ENCODE data around the gene CTNNA1. TPM values are rescaled to one million over a fixed set of nuclear protein-coding genes. Genes with fewer than 3 reads are reported as not detected.

The CTNNA1 gene
- total and polyA plus RNA-seq, 2 donors (not counting 3 experiments of a cell fraction or from before 2014, with no cell fraction given): 156 to 394 TPM

- Histone ChIP-seq H3K9me3 (replicated peaks; ENCODE audit: control insufficient read depth, insufficient read depth, low read length) (no peaks in the 10 kb centered on the region), H3K27ac (ENCODE audit: insufficient read depth, low read depth, low read length) (no peak overlapping the region), H3K27me3 (ENCODE audit: control insufficient read depth in 2 of 2, insufficient read depth in 2 of 2, low read length in 2 of 2) (peaks cover 5 to 7% of the 10 kb centered on the region in 2 experiments), H3K4me1 (ENCODE audit: control insufficient read depth, extremely low read depth, insufficient read depth, low read length) (no peaks in the 10 kb centered on the region), H4K20me1 (replicated peaks; ENCODE audit: control insufficient read depth, extremely low read depth, insufficient read depth, low read length) (no peaks in the 10 kb centered on the region), H3K4me3 (replicated peaks in 1 of 3; ENCODE audit: insufficient read depth in 1 of 3, low read depth in 1 of 3, low read length in 3 of 3) (no peak overlapping the region), H3K9ac (replicated peaks; ENCODE audit: extremely low read depth, insufficient read depth, low read length) (no peak overlapping the region), H3K36me3 (ENCODE audit: control insufficient read depth in 2 of 2, extremely low read depth in 1 of 2, insufficient read depth in 2 of 2, low read length in 2 of 2) (no peaks in the 10 kb centered on the region), H3K9me1 (replicated peaks; ENCODE audit: control insufficient read depth, extremely low read depth, insufficient read depth, low read length) (no peaks in the 10 kb centered on the region), H3K4me2 (ENCODE audit: insufficient read depth, low read length) (no peak overlapping the region), H2AFZ (ENCODE audit: low read depth, low read length) (no peak overlapping the region), H3K79me2 (ENCODE audit: control insufficient read depth, insufficient read depth, low read length) (no peaks in the 10 kb centered on the region)
- DNase-seq (ENCODE audit: low read depth, low spot score) (no peak), FAIRE-seq (no peak)
- no TSS peak for BruUV-seq (replicated peaks)
- POLR2A ChIA-PET: no interaction called here
- intact Hi-C loops (cut with micrococcal nuclease): no loop called here
- CTCF ChIA-PET: no interaction called here
- dilution Hi-C loops (cut with MboI; ENCODE audit: extremely low pct_ligation_motif_present, low sequenced_read_pairs): no loop called here
- TF ChIP-seq FOS (IDR thresholded peaks at IDR 0.05; ENCODE audit: borderline replicate concordance, insufficient read depth, low read length) (no peak), POLR2AphosphoS5 (IDR thresholded peaks at IDR 0.05; ENCODE audit: insufficient read depth, low read depth, low read length) (no peak), MYC (IDR thresholded peaks at IDR 0.05; ENCODE audit: low read depth, low read length) (no peak), POLR2A (IDR thresholded peaks at IDR 0.05; ENCODE audit: low read depth, low read length) (no peak), CTCF (IDR thresholded peaks at IDR 0.05; ENCODE audit: extremely low read depth in 1 of 2, insufficient read depth in 1 of 2, low read depth in 1 of 2, low read length in 2 of 2) (no peak), JUN (IDR thresholded peaks at IDR 0.05; ENCODE audit: borderline replicate concordance, insufficient read depth, insufficient read length, low read depth) (no peak), GATA2 (IDR thresholded peaks at IDR 0.05; ENCODE audit: insufficient read depth, insufficient read length, low read depth, low read length) (no peak), EZH2 (IDR thresholded peaks at IDR 0.05; ENCODE audit: borderline replicate concordance, low read depth, low read length, severe bottlenecking) (no peak), MAX (IDR thresholded peaks at IDR 0.05; ENCODE audit: insufficient read depth, insufficient read length) (no peak)
Observed at GRCh38 chr5:138720840-138721239, 32.4 kb upstream of the CTNNA1 start.

Measured in endothelial cell of umbilical vein (primary cell).